T-helper 2 cell treated with Interferon-gamma antibody and Interleukin-4, amounts not matched to agents 100 ng/mL and 5 ng/mL, for 36 hours (primary cell): Measurements from ENCODE around the gene PNPLA2. TPM values are rescaled to one million over a fixed set of nuclear protein-coding genes. Genes with fewer than 3 reads are reported as not detected.

Experiments used
- intact Hi-C: fragments of 100-400 bp; cut with micrococcal nuclease; formaldehyde crosslinking; loops from one replicate; pipeline ENCODE4 v1.15.1; 2023
- total RNA-seq: library from RNA; stranded (reverse); gene quantifications from 2 replicates; pipeline ENCODE4 v1.2.3, GENCODE V29; 2022

The PNPLA2 gene
- total RNA-seq, 1 donor from 2014 or later = 43.0 TPM

- intact Hi-C loops = no loop called here
Observed at GRCh38 chr11:867856-868358, 49.2 kb downstream of the PNPLA2 start.

GRCh38 chr11:868394-868793 is 49.7 kb downstream of the PNPLA2 start:
- intact Hi-C loops = no loop called here

GRCh38 chr11:868802-869201 is 50.1 kb downstream of the PNPLA2 start:
- intact Hi-C loops = no loop called here

GRCh38 chr11:869399-870126 is 50.8 kb downstream of the PNPLA2 start:
- intact Hi-C loops = no loop called here

- intact Hi-C loops = no loop called here
Observed at GRCh38 chr11:870127-870413, 51.4 kb downstream of the PNPLA2 start.

GRCh38 chr11:870418-870817 is 51.7 kb downstream of the PNPLA2 start:
- intact Hi-C loops = no loop called here

- intact Hi-C loops = no loop called here
Observed at GRCh38 chr11:871472-871871, 52.8 kb downstream of the PNPLA2 start.

- intact Hi-C loops = no loop called here
Observed at GRCh38 chr11:872799-873198, 54.1 kb downstream of the PNPLA2 start.

GRCh38 chr11:873706-874105 is 55.0 kb downstream of the PNPLA2 start:
- intact Hi-C loops = no loop called here

Other genes starting within 250 kb of the PNPLA2 start
- 46.4 and 51.3 TPM in 2 replicates for gene PHRF1, start 242.4 kb upstream of the PNPLA2 start, total RNA-seq
- 50.9 and 55.3 TPM in 2 replicates for gene IRF7, start 203.0 kb upstream of the PNPLA2 start, total RNA-seq
- gene CDHR5, start 194.0 kb upstream of the PNPLA2 start, total RNA-seq = 0.07 TPM in 1 of 2 replicates, not detected in the other
- not detected in 2 replicates for gene SCT, start 191.7 kb upstream of the PNPLA2 start, total RNA-seq
- gene DRD4, start 181.6 kb upstream of the PNPLA2 start, total RNA-seq = 0.14 and 0.39 TPM in 2 replicates
- 49.3 and 52.6 TPM in 2 replicates for gene DEAF1, start 123.7 kb upstream of the PNPLA2 start, total RNA-seq
- 21.9 and 22.6 TPM in 2 replicates for gene TMEM80, start 123.1 kb upstream of the PNPLA2 start, total RNA-seq
- 12.3 and 12.6 TPM in 2 replicates for gene EPS8L2, start 112.7 kb upstream of the PNPLA2 start, total RNA-seq
- 261 and 277 TPM in 2 replicates for gene TALDO1, start 71.5 kb upstream of the PNPLA2 start, total RNA-seq
- 60.8 and 61.5 TPM in 2 replicates for gene GATD1, start 41.4 kb upstream of the PNPLA2 start, total RNA-seq
- gene CEND1, start 28.8 kb upstream of the PNPLA2 start, total RNA-seq = 1.6 and 2.0 TPM in 2 replicates
- 57.4 and 57.9 TPM in 2 replicates for gene SLC25A22, start 20.6 kb upstream of the PNPLA2 start, total RNA-seq
- gene PIDD1, start 13.7 kb upstream of the PNPLA2 start, total RNA-seq = 40.1 and 41.9 TPM in 2 replicates
- 2,156 and 2,169 TPM in 2 replicates for gene RPLP2, start 8.9 kb upstream of the PNPLA2 start, total RNA-seq
- 6.4 and 8.0 TPM in 2 replicates for gene CRACR2B, start 9.0 kb downstream of the PNPLA2 start, total RNA-seq
- gene CD151, start 14.0 kb downstream of the PNPLA2 start, total RNA-seq = 41.4 and 42.4 TPM in 2 replicates
- 105 and 106 TPM in 2 replicates for gene POLR2L, start 23.6 kb downstream of the PNPLA2 start, total RNA-seq
- 8.5 and 8.8 TPM in 2 replicates for gene TSPAN4, start 23.9 kb downstream of the PNPLA2 start, total RNA-seq
- gene CHID1, start 91.9 kb downstream of the PNPLA2 start, total RNA-seq = 51.8 and 58.9 TPM in 2 replicates
- 59.6 and 69.5 TPM in 2 replicates for gene AP2A2, start 107.0 kb downstream of the PNPLA2 start, total RNA-seq
- gene MUC6, start 217.8 kb downstream of the PNPLA2 start, total RNA-seq = not detected in 2 replicates